Activated CD8-positive, alpha-beta memory T cell treated with anti-CD3 and anti-CD28 coated beads, Interleukin-2, amount 50 U/mL, for 24 hours (primary cell): Measurements from ENCODE around the gene LRTM1.

ENCODE experiments used
- DNase-seq: peaks from one replicate; pipeline ENCODE4 v3.0.0-alpha.2; 2020; ENCODE audit errors: extremely low read depth

LRTM1 gene

DNA sequence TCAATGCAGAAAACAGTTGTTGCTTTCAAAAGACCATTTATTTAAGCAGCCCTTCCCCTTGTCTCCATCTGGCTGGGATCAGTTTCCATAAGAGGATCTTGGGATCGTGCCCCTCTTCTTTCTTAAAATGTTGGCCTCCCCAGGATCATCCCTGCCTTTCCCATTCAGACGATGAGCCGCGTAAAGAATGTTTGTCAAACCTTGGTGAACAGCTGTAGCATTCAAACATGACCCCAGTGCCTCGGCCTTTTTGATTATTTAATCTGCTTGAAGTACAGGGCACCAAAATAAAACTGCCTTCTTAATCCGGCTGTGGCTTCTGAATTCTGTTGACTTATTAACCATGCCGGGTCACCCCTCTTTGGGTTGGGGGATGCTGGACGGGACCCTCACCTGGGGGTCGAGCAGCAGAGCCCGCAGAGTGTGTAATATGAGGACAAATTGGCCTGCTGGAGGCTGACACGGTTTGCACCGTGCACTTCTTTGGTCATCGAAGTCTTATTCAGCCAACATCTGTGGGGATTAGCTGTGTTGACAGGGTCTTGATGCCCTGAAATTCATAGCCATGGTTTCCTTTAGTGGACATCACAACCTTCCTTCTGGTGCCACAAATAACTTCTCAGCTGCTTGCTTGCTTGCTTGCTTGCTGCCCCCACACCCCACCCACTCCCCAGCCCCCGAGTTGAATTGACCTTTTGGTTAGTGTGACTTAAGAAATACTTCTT lies at the start of gene LRTM1:
Gene LRTM1 (minus strand): TSS at position 14 of the 725 bp plus-strand sequence. CDS start 148 bp downstream, outside the sequence.
- no peak for DNase-seq

DNA sequence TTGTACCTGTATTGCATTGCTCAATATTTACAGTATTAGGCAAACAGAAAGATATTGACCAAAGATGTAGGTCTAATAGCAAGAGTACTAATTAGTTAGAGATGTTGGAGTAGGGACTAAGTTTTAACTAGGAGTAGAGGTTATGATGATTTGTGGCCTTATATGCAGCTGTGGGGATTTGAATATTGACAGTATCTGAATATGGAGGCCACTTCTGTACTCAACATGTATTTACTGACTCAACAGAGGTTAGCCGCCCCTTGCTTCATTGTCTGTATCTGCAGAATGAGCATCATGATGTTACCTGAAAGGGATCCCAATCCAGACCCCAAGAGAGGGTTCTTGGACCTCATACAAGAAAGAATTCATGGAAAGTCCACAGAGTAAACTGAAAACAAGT lies 49.6 kb upstream of the LRTM1 start:
- no peak for DNase-seq

DNA sequence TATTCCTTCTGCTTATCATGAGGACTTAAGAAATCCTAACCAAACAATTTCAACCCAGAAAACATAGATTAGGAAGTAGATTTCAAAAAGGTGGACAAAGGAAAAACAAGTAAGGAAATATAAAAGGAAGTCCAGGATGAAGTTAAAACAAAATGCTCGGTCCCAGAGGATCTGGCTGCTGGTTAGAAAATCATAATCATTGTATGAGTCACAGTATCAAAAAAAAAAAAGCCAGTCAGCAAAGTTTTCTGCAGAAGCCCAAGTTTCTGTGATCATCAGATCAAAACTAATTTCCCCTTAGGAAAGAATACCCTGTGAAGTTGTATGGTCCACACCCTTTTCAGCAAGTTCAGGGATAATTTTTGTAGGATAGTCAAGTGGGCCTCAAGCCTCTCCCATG lies 43.0 kb upstream of the LRTM1 start:
- DNase-seq, result no peak

DNA sequence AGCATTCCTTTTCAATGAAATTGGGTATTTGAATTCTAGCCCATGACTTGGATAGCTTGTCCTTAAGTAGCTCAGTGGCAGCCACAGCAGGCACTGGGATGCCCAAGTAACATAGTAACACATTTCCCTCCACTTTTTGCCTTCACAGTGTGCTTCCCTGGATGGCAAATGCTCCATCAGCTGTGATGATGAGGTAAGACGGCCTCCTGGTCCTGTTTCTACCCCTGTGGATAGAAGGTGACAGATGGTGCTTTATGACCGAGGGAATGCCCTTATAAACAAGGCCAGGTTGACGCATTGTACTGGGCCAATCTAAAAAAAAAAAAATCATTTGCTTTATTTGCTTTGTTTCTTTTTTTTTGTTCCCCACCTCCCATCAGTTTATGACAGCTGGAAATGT lies 41.8 kb upstream of the LRTM1 start:
- DNase-seq, result no peak

DNA sequence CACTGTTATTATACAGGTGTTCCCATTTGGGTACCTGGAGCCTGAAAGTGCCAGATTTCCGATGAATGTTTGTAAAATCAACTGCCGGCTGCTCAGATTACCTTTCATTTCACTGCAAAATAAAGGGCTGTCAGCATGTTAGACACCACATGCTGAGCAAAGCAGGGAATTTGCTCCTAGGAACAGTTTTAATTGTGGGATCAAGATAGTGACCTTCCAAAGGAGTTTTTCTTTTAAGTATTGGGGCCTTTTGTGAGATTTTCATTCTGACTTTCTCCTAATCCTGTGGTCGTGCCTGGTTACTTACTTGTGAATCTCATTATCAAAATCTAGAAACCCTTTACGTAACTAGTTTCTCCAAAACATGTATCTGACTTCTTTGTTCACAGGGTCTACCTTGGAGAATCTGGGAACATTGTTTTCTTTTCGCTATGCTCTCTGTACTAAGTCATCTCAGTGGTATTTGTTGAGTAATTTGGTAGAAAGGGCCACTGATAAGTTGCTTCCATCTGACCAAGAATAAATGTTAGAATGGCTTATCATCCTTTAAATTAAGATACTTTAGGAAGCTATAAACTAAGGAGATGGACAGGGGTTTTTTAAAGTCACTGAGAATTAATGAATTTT lies 40.8 kb upstream of the LRTM1 start:
- no peak for DNase-seq

DNA sequence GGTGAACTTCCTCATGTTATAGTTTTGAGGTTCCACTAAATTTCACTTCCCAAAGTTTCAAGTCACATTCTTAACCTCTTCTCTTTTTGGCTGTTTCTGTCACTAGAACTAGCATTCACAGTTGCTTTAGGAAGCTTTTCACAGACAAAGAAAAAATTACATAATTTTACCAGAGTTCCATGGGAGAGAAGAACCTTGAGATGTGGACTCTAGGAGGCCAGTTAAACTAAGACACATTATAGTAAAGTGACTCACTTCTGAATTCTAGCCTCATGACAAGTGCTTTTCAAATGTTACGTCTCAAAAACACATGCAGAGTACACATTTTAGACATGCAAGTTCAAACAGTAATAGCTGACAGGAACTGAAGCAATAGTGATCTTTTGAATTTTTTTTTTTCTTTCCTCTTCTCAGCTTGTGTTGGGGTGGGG lies 39.9 kb upstream of the LRTM1 start:
- no peak for DNase-seq

DNA sequence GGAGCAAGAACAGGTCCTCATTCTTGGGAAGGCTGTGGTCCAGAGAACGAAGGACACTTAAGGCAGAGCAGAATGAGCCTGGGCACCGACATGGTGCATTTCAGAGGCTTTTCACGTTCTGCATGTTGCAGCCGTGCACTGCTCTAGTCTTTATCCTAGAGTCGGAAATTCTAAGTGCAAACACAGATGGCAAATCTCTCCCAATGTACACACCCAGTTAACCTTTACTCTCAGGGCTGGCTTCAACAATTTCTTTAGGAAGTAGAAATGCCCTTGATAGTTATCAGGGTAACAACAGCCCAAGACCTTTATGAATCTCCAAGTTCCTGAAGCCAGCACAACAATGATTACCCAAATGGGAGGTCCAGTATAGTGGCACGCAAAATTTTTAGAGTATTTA lies 39.1 kb upstream of the LRTM1 start:
- no peak for DNase-seq

DNA sequence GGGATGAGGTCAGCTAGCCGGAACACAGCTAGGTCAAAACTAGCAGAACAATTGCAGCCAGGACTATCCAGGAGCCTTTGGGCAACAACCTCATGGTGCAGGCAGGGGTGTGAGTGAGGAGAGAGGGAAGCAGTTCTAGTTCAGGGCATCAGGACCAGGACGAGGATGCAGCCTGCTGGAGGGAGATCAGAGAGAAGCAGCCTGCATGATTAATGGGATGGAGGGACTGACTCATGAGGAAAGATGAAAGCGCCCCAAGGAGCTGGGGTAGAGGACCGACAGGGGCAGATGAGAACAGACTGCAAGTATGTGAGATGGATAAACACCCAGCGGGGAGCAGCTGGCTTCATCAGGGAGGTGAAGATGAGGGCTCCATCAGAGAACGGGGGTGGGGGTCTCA lies 37.9 kb upstream of the LRTM1 start:
- DNase-seq, result no peak

DNA sequence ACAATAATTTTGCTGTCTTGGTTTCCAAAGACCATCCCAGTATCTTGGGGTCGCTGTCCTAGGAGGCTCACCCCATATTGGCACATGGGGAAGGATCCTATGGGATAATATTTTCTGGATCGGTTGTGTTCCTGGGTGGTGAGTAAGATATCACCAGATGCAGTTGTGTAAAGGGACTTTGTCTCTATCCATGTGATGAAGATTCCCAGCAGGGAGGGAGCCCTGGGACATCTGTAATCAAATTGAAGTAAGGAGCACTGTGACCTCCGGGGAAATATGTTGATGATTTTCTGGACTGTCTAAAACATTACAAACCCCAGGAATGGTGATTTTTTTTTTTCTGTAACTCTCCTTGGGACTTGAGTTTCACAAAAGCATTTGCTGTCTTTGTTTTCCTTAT lies 36.2 kb upstream of the LRTM1 start:
- no peak for DNase-seq

DNA sequence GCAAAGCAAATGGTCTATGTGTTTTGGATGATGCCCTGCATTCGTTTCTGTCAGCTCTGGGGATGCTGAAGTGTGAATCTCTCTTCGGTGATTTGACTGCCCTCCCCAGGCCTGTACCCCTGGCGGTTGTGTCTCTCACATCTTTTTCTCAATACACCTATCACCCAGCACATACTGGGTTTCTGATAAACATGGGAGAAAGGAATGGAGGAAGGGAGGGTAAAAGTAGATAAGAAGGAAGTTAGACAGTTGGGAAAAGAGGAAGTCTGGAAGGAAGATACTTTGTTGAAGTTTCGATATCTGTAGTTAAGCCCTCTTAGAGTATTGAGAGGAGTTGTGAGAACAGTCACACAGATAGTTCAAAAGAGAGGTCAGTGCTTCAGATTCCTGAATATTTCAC lies 35.8 kb upstream of the LRTM1 start:
- DNase-seq, result no peak

DNA sequence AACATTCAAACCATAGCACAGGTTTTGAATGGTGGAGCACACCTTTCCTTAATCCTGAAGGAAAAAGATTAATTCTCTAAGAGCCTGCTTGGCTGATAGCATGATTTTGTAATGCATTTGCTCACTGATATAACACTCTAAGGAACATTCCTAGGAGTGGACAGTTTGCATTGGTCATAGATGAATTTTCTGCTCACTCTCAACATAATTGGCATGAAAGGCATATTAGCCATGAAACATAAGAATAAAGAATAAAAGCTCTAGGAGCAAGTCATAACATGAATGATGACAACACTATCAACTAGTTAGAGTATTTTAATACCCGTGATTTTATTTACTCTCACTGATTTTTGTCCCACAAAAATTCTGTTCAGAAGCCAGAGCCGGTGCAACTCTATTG lies 34.3 kb upstream of the LRTM1 start:
- DNase-seq, result no peak

DNA sequence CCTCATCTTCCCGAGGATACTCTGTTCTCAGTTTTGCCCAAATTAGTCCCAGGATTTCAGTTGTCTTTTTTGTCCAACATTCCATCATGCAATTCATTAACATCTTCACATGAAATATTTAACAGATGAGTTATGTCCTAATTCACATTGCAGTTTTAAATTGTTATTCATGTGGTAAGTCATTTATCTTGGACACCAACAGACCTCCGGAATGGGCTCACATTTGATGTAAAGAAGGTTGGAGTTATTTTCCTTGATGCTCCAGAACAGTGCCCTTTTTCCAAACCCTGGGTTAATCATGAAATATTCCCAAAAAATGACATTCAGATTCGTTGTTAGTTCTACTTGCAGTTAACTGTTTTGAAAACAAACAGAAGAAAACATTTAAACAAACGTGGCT lies 32.8 kb upstream of the LRTM1 start:
- DNase-seq, result no peak

DNA sequence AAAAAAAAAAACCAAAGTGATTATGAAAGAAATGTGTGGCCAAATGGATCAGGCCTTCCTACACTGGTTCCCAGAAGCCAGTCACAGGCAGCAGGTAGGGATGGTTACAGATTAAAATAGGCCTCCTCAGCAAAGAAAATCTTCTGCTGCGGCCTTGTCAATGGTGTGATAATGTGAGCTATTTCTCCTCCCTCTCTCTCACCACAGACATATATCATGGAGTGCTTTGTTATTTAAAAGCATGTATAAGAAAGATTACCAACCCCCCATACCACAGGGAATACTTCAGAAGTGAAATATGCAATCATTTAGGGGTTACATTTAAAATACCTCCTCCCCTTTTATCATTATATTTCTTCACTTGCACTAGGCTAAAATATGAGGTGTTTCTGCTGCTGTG lies 32.2 kb upstream of the LRTM1 start:
- no peak for DNase-seq

DNA sequence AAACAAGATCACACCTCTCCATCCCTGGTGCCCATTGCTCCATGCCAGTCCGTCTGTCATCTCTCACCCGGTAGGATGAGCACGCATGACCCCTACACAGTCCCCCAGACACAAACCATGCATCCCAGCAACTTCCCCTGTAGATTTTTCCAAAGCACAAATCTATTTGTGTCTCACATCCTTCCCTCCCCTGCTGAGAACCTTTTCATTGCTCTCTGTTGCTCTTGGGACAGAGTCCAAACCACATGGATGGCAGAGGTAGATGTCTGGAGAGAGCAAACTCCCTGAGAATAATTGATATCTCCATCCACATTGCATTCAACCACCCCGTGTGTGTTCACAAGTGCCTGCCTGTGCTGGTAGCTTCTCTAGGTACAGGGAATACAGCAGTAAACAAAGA lies 29.9 kb upstream of the LRTM1 start:
- no peak for DNase-seq

DNA sequence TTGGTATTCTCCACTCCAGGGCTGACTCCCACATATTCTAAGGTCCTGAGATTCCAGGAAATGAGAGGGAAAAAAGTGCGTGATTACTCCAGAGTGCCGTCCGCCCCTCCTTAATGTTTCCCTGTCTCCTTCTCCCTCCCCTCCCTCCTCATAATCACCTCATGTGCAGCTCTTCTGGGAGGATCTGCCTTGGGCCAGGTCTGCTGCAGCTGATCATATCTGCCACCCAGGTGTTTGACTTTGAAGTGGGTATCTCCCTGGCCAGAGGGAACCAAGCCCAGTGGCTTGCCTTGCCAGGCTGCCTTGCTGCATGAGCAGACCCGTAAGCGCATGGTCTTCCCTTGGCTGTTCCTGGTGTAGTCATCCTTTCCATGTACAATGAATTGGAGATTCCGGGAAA lies 28.1 kb upstream of the LRTM1 start:
- no peak for DNase-seq

DNA sequence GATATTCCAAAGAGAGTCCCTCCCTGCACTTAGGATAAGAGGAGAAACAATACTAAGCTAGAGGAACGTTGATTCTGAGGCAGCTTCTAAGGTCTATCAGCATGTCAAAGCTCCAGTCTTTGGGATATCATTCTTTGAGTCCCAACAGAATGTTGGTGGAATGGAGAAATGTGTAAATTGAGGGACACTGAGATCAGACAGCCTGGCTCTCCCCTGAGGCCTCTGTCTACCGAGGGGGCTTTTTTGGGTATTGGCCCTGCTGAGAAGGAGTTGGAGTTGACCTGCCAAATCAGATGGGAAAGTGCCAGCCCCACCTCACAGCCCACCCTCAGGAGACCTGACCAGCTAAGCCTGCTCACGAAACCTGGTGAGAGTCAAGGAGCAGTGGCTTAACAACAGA lies 27.6 kb upstream of the LRTM1 start:
- no peak for DNase-seq

DNA sequence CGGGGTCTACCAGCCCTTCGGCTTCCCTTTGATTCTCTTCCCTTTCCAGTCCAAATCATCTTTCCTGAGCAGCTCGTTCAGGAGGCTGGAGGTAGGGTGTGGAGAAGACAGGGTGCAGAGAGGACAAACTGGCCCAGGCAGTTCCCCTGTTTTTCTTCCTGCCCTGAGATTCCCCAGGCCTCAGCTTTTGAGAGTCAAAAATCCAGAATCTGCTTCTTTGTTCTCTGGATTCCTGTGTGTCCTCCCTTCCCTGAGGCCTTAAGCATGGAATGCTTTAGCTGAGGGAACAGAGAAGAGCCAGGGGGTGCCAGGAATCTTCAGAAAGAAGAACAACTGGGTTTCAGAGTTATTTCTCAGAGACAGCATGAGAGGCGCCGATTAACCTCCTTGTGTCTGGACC lies 26.7 kb upstream of the LRTM1 start:
- DNase-seq, result no peak

DNA sequence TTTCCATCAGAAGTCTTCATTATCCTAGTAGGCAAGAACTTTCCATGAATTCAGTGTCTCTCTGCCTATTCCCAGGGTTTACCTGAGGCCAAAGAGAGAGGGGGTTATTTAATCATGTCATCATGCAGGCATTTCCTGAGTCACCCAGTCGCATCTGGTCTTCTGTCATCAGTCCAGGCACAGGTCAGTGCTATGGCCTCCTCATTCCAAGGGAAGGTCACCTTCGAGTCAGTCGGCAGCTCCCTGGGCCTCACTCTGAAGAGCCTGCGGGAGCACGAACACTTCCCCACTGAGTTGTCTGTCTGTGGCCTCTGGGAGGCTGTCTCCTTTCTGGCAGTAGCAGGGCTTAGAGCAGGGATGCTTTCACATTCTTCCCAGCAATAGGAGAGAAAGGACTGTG lies 26.2 kb upstream of the LRTM1 start:
- DNase-seq, result no peak

DNA sequence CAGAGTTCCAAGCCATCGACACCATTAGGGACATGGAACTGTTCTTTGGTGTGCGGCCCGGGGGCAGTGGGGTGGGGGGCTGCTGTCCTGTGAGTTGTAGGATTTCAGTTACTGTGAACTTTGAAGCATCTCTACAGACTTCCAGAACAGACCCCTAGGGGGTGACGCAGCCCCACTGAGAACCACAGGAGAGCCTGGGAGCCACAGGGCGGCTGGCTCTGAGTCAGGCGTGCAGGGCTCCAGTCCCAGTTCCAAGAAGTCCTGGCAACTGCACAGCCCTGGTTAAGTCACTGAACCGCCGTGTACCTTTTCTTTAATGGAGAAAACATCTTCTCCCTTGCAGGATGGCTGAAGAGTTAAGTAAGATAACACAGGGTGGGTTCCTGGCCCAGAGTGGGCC lies 23.5 kb upstream of the LRTM1 start:
- DNase-seq, result no peak

DNA sequence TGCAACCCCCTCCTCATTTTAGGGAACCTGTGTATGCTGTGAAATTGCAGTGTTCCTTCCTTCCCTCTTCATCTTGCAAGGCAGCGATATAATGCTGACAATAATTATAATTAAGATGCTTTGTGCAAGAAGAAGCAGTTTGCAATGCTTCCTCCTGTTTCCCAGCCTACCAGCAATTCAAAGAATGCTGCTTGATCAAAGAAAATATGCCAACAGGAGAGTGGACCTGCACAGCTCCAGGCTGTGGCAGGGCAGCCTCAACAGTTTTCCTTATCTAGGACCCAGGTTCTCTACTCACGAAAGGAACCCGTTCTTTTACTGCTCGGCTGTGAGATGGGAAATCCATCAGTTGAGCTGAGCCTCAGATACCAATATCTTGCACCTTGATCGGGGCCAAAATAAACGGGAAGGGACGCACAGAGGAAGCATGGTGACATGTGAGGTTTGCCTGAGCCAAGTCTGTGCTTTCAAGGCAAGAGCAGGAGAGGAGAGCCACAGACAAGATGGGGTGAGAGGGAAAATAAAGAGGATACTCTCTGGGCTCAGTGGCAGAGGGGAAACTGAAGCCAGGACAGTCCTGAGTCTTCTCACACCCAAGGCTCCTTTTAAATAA lies 22.6 kb upstream of the LRTM1 start:
- DNase-seq, result no peak

DNA sequence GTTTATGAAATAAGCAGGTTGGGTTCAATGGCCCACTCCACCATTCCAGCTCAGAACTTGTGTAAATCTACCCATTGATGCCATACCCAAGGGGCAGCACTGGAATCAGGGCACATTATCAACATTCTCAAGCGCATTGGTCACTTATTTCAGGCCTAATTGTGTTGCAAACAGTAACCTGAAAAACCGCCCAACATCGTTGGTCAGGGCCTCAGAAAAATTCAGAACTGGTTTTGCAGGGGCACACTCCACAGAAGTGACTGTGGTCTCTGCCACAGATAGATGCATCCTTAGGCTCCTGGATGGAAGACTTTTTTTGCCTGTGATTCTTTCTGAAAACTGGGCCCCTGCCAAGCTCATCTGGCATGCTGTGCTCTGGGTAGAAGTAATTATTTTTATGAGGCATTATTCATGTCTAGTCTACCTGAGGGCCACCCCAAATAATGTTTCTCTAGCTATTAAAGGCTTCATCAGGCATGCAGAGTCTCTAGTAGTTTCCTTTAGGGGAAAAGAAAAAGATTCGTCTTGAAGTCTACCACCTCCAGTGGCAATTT lies 21.7 kb upstream of the LRTM1 start:
- no peak for DNase-seq

DNA sequence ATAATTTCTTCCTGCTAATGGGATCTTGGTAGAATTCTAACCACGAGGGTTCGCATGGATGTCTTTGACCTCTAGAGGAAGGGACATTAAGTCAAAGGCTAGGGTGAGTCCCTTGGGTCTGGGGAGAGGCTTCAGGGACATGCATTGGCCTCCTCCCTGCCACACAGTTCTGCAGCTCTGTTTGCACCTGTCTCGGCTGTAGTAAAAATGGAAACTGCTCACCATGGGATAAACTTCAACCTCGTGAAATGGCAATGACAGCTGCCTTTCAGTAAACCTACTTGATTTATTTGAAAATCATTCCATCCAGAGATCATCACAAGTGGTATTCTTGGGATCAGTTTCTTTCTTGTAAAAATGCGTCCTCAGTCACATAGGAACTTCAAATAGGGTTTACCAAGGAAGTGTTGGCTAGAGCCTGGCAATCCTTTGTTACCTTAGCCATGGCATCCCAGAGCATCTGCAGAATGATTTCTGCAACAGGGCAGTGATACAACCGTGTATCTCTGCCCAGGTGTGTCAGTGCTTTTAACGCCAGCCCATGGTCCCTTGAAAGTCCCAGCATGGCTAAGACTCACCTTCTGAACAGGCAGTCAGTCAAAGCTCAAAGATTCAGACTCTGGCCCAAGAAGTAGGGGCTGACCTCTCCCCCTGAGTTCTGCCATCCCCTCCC lies 14.0 kb upstream of the LRTM1 start:
- no peak for DNase-seq

DNA sequence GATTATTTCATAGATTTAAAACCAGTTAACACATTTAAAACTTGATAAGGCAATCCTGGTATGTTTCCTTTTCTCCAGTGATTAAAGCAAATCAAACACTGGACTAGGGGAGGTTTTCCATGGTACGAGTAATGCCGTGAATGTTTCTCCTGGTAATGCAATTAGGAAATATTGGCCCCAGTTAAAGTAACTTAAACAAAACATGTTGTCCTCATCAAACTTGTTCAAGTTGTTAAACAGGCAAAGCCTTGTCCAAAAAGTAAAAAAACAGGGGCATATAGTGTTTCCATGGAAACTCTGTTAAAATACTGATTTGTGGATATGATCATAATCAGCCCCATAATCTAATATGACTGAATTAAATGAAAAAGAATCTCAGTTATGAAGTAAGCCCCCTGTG lies 13.1 kb upstream of the LRTM1 start:
- no peak for DNase-seq
